Measurements from ENCODE around the gene NCAM2. TPM values are rescaled to one million over a fixed set of nuclear protein-coding genes. Genes with fewer than 3 reads are reported as not detected.

The NCAM2 gene
- total and polyA plus RNA-seq, 2 of the 8 experiments (the other 6 are each of a cell fraction or from before 2014, with no cell fraction given): 0.14 to 1.1 TPM

- no peak for TF ChIP-seq SAP30 (IDR thresholded peaks at IDR 0.05; ENCODE audit: insufficient read depth, insufficient replicate concordance, low read length)
- TF ChIP-seq CHD7 (IDR thresholded peaks at IDR 0.05; ENCODE audit: insufficient replicate concordance, low read length): no peak
- TF ChIP-seq RFX5 (IDR thresholded peaks at IDR 0.05; ENCODE audit: borderline replicate concordance, low read depth, low read length): no peak
- no peak for TF ChIP-seq ATF2 (IDR thresholded peaks at IDR 0.05; ENCODE audit: low read length)
- no peak for TF ChIP-seq BRCA1 (IDR thresholded peaks at IDR 0.05; ENCODE audit: low read depth, low read length)
These were observed 243.2 kb downstream of the NCAM2 start (continued) for GRCh38 chr21:21241391-21241790.
